Spleen (tissue), 11 donors: ENCODE results near the gene CLIC6. TPM values are rescaled to one million over a fixed set of nuclear protein-coding genes. Genes with fewer than 3 reads are reported as not detected.

Experiments
- DNase-seq: peaks from one replicate; pipeline ENCODE4 v3.0.0-alpha.2; 2020
- H3K27ac ChIP-seq, 8 donors: fragments of 200-600 bp; sonication (generic) in 7 of 8; 1 replicate in 4 of 8; 2 replicates in 4 of 8; pipeline versions ENCODE4 v1.5.0 to v1.8.0; 2016 to 2021; ENCODE audit warnings: inconsistent platforms in 4 of 8, mild to moderate bottlenecking in 4 of 8, moderate library complexity in 1 of 8
- H3K27me3 ChIP-seq, 7 donors: fragments of 200-600 bp; sonication (generic) in 6 of 7; replicated peaks in 1 of 7; 1 replicate in 4 of 7; 2 replicates in 3 of 7; pipeline versions ENCODE4 v1.5.0 to v1.8.0; 2016 to 2021; ENCODE audit warnings: inconsistent platforms in 3 of 7, mild to moderate bottlenecking in 1 of 7
- H3K36me3 ChIP-seq, 6 donors: fragments of 200-600 bp; sonication (generic) in 5 of 6; 1 replicate in 4 of 6; 2 replicates in 2 of 6; pipeline versions ENCODE4 v1.5.0 to v1.8.0; 2016 to 2021; ENCODE audit warnings: inconsistent platforms in 2 of 6
- H3K4me1 ChIP-seq, 6 donors: fragments of 200-600 bp; sonication (generic) in 5 of 6; 1 replicate in 3 of 6; 2 replicates in 3 of 6; pipeline versions ENCODE4 v1.5.0 to v1.8.0; 2016 to 2021; ENCODE audit warnings: inconsistent platforms in 3 of 6
- H3K4me3 ChIP-seq, 8 donors: fragments of 200-600 bp; sonication (generic) in 7 of 8; 1 replicate in 4 of 8; 2 replicates in 4 of 8; pipeline versions ENCODE4 v1.5.0 to v1.8.0; 2016 to 2021; ENCODE audit warnings: inconsistent platforms in 4 of 8, mild to moderate bottlenecking in 4 of 8, moderate library complexity in 2 of 8
- H3K9me3 ChIP-seq, 8 donors: fragments of 200-600 bp; sonication (generic) in 7 of 8; 1 replicate in 4 of 8; 2 replicates in 4 of 8; pipeline versions ENCODE4 v1.5.0 to v1.8.0; 2016 to 2021; ENCODE audit warnings: inconsistent platforms in 4 of 8
- POLR2A ChIP-seq, 3 donors: fragments of 450-650 bp; IDR thresholded peaks; one replicate each; pipeline ENCODE4 v1.5.1; 2017; ENCODE audit warnings: antibody characterized with exemption in 3 of 3, mild to moderate bottlenecking in 1 of 3
- POLR2AphosphoS5 ChIP-seq, 3 donors: sonication (generic); formaldehyde crosslinking; IDR thresholded peaks; one replicate each; pipeline ENCODE4 v1.5.1; 2017; ENCODE audit warnings: antibody characterized with exemption in 3 of 3
- WGBS, 5 donors: extraction: QIAGEN DNeasy Blood & Tissue Kit in 3 of 5; methylation state at CpG; one replicate each; pipeline versions ENCODE4 v1.1.5 to v1.1.7; 2013 to 2018; 5-methylcytosine and 5-hydroxymethylcytosine counted together
- intact Hi-C: fragments of 100-400 bp; cut with DNase I; formaldehyde crosslinking; loops from one replicate; pipeline ENCODE4 v1.15.0; 2023; ENCODE audit warnings: low total_unique reads
- polyA plus RNA-seq, 3 donors: library from polyadenylated mRNA; stranded (reverse); fragments of 200-250 nt; gene quantifications; one replicate each; pipeline ENCODE4 v1.2.1, GENCODE V29; 2013
- total RNA-seq, 7 donors: library from RNA; depleted of rRNA in 3 of 7; stranded (reverse); fragments of >200 nt in 3 of 7; fragmentation: NEBNext Ultra II Directional in 4 of 7; extraction: Animal tissue kit (Norgen Biotek cat#: 25700) in 4 of 7; gene quantifications; one replicate each; pipeline versions ENCODE4 v1.1.0 to v1.2.1, GENCODE V29; 2016 to 2021
- TF ChIP-seq, protein P1 (sequence below), 11 experiments: fragments of 200-600 bp in 7 of 11; fragments of 450-650 bp in 4 of 11; sonication (generic) in 4 of 11; IDR thresholded peaks in 8 of 11; conservative IDR thresholded peaks in 3 of 11; 1 replicate in 7 of 11; 2 replicates in 4 of 11; pipeline versions ENCODE4 v1.4.0 to v1.8.0; 2016 to 2021; ENCODE audit warnings: antibody characterized with exemption in 11 of 11, inconsistent platforms in 4 of 11, mild to moderate bottlenecking in 1 of 11
- donor health status: healthy with polysubstance abuse.
- donor health status: DM: no; HTN: no; CAD: no; lungs with moderate emphysema.
- donor health status: DM: no; HTN: no; CAD: no.
- donor health status: Bipolar disorder and iron deficiency.
- donor health status: healthy.
- donor health status: DM: no; HTN: no; CAD: no.
- donor health status: DM: yes; HTN: yes; CAD: no.

The CLIC6 gene
- total and polyA plus RNA-seq, 10 donors: 0.93 to 1.9 (median 1.2) TPM

DNA sequence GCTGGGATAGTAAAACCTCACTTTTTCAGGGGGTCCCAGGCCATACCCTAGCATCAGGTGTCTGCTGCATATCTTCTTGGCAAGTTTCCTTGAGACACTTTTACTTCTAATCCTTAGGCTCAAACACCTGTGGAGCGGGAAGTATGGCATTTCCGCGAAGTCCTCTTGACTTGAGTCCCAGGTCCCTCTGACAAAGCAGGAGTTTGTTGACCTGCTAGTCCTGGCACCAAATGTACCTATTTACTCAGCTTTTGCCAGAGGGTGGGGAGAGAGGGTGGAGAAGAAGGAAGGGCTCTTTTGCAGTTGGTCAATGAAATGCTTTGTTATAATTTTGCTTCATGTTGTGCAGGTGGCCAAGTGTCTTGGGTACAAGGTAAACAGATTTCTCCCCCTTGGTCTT lies 59.7 kb downstream of the CLIC6 start:
- WGBS, 5 donors: 94 to 98% (median 97%) methylated on average over 3 of the region's 3 CpGs
- no peaks in the 10 kb centered on the region for H3K9me3 ChIP-seq
- TF ChIP-seq POLR2AphosphoS5 (IDR thresholded peaks at IDR 0.05) (no peak), POLR2A (IDR thresholded peaks at IDR 0.05) (no peak)
- TF ChIP-seq, protein P1, sequence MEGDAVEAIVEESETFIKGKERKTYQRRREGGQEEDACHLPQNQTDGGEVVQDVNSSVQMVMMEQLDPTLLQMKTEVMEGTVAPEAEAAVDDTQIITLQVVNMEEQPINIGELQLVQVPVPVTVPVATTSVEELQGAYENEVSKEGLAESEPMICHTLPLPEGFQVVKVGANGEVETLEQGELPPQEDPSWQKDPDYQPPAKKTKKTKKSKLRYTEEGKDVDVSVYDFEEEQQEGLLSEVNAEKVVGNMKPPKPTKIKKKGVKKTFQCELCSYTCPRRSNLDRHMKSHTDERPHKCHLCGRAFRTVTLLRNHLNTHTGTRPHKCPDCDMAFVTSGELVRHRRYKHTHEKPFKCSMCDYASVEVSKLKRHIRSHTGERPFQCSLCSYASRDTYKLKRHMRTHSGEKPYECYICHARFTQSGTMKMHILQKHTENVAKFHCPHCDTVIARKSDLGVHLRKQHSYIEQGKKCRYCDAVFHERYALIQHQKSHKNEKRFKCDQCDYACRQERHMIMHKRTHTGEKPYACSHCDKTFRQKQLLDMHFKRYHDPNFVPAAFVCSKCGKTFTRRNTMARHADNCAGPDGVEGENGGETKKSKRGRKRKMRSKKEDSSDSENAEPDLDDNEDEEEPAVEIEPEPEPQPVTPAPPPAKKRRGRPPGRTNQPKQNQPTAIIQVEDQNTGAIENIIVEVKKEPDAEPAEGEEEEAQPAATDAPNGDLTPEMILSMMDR (IDR thresholded peaks at IDR 0.05 in 8 of 11, conservative IDR thresholded peaks at IDR 0.05 in 3 of 11): no peak
- no peak overlapping the region for H3K4me3 ChIP-seq
- no peaks in the 10 kb centered on the region for H3K4me1 ChIP-seq
- intact Hi-C loops: no loop called here
- no peak overlapping the region for H3K27ac ChIP-seq
- no peaks in the 10 kb centered on the region for H3K36me3 ChIP-seq
- DNase-seq: no peak
- H3K27me3 ChIP-seq: peaks cover 0 to 9% (median 0%) of the 10 kb centered on the region in 7 donors

DNA sequence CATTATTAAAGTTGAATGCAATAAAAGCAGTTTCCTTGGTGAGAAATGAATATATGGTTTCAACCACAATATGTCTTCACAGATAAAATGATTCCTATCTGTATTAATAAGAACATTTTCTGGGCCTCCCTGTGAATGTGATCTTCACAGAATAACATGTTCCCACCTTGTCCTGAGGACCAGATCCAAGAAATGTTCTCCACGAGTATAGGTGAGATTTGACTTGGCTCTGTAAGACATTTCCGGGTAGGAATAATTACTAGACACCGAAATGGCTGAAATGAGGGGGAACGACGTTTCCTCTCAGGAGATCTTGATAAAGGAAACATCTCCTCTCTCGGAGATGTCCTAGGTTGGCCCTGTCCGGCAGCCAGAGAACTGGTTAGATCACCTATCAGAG lies 61.4 kb downstream of the CLIC6 start:
- H3K4me1 ChIP-seq: no peaks in the 10 kb centered on the region
- no peak overlapping the region for H3K4me3 ChIP-seq
- WGBS, 5 donors: 83 to 92% (median 89%) methylated on average over 7 of the region's 7 CpGs
- H3K9me3 ChIP-seq: no peaks in the 10 kb centered on the region
- H3K27ac ChIP-seq: no peak overlapping the region
- DNase-seq: no peak
- TF ChIP-seq, protein P1 (IDR thresholded peaks at IDR 0.05 in 8 of 11, conservative IDR thresholded peaks at IDR 0.05 in 3 of 11): no peak
- no peak for TF ChIP-seq POLR2AphosphoS5 (IDR thresholded peaks at IDR 0.05)
- no peak for TF ChIP-seq POLR2A (IDR thresholded peaks at IDR 0.05)
- intact Hi-C loops: no loop called here
- no peaks in the 10 kb centered on the region for H3K36me3 ChIP-seq
- H3K27me3 ChIP-seq: no peaks in the 10 kb centered on the region

DNA sequence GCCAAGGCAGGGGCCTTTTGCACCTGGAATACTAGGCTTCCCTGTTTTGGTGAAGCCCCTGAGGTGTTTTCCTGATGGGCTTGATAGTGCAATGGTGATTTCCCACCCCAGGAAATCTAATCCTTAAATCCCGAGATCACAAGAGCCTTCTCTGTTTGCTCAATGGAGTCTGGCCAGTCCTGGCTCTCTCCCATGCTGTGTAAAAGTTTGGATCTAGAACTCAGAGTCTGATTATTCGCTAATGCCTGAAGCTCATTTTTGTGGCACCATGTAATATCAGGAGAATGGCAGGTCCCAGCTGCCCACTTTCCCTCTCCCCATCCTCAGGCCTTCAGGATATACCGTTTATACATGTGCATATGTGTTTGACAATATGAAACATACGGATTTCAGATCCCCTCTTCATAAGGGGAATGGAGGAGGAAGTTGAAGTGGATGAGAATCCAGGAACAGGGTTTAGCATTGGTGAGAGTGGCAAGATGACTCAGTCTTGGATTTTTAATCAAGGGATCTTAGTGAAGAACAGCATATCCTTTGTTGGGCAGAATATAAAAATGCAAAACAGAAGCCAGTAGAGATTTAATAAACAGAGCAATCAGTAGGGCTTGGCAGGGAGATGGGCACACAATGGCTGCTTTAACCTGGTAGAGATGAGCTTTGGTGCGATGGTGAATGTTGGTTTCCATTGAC lies 62.1 kb downstream of the CLIC6 start:
- 84 to 90% (median 88%) methylated on average over 4 to 5 of the region's 5 CpGs for WGBS, 5 donors
- H3K27ac ChIP-seq: no peak overlapping the region
- no peak overlapping the region for H3K4me3 ChIP-seq
- no peaks in the 10 kb centered on the region for H3K4me1 ChIP-seq
- H3K9me3 ChIP-seq: no peaks in the 10 kb centered on the region
- no peak for DNase-seq
- TF ChIP-seq POLR2A (IDR thresholded peaks at IDR 0.05): no peak
- TF ChIP-seq, protein P1 (IDR thresholded peaks at IDR 0.05 in 8 of 11, conservative IDR thresholded peaks at IDR 0.05 in 3 of 11): no peak
- TF ChIP-seq POLR2AphosphoS5 (IDR thresholded peaks at IDR 0.05): no peak
- H3K27me3 ChIP-seq: no peaks in the 10 kb centered on the region
- intact Hi-C loops: no loop called here
- no peaks in the 10 kb centered on the region for H3K36me3 ChIP-seq

DNA sequence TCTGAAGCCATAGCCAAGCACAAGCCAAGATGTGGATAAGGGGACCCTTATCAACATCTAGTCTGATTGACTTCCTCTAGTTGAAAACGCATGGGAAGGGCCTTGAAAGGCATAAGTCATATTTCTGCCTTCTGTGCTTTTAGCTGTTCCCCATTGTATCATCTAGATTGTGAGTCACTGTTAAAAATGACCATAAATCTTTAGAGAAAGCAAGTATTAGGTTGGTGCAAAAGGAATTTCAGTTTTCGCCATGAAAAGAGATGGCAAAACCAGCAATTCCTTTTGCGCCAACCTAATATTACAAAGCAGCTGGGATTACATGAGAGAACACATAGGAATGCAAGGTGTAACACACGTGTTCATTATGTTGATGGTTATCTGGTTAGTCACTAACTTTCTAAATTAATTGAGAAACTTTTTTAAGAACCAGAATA lies 63.6 kb downstream of the CLIC6 start:
- H3K36me3 ChIP-seq: no peaks in the 10 kb centered on the region
- H3K4me3 ChIP-seq: no peak overlapping the region
- TF ChIP-seq, protein P1 (IDR thresholded peaks at IDR 0.05 in 8 of 11, conservative IDR thresholded peaks at IDR 0.05 in 3 of 11): no peak
- no peak for TF ChIP-seq POLR2AphosphoS5 (IDR thresholded peaks at IDR 0.05)
- no peak for TF ChIP-seq POLR2A (IDR thresholded peaks at IDR 0.05)
- no peak overlapping the region for H3K27ac ChIP-seq
- H3K4me1 ChIP-seq: no peaks in the 10 kb centered on the region
- intact Hi-C loops: no loop called here
- H3K9me3 ChIP-seq: no peaks in the 10 kb centered on the region
- 82 to 86% (median 82%) methylated on average over 4 of the region's 4 CpGs for WGBS, 5 donors
- H3K27me3 ChIP-seq: no peaks in the 10 kb centered on the region
- no peak for DNase-seq
